PC-3 (cell line): Measurements from ENCODE around the gene RANBP10. TPM values are rescaled to one million over a fixed set of nuclear protein-coding genes. Genes with fewer than 3 reads are reported as not detected.

Experiments
- ATAC-seq: fragments of 200-7000 bp; cut with Tn5 transposase; 2 replicates; pipeline ENCODE4 v1.9.1; 2020; ENCODE audit warnings: mild to moderate bottlenecking, moderate library complexity
- BruUV-seq: library from RNA; stranded (reverse); fragments of 400-500 nt; replicated peaks from 2 replicates; lab custom pipeline; 2021; lab: Mats Ljungman, UMichigan
- CTCF ChIA-PET: fragments of 300-600 bp; sonication (Branson Sonifier 250); formaldehyde crosslinking; loops from one replicate; lab custom pipeline; 2022; ENCODE audit warnings: antibody characterized with exemption; lab: Charles Lee
- POLR2A ChIA-PET: fragments of 300-600 bp; sonication (Branson Sonifier 250); formaldehyde crosslinking; loops from one replicate; lab custom pipeline; 2022; ENCODE audit warnings: antibody characterized with exemption; ENCODE audit not compliant: unreplicated experiment; lab: Charles Lee
- DNase-seq: peaks from one replicate; pipeline ENCODE4 v3.0.0-alpha.2; 2015
- H2AFZ ChIP-seq: fragments of 300-600 bp; sonication (generic); 2 replicates; pipeline ENCODE4 v1.6.0; 2016; ENCODE audit warnings: antibody characterized with exemption, low read length
- H3F3A ChIP-seq: fragments of 300-600 bp; sonication (generic); one replicate; pipeline ENCODE4 v1.6.0; 2017; ENCODE audit warnings: antibody characterized with exemption, low read length, control low read depth, mild to moderate bottlenecking; ENCODE audit not compliant: unreplicated experiment
- H3K27ac ChIP-seq: fragments of 300-600 bp; sonication (generic); 2 replicates; pipeline ENCODE4 v1.5.1; 2016; ENCODE audit warnings: mild to moderate bottlenecking, low read length
- H3K27me3 ChIP-seq: fragments of 300-600 bp; sonication (generic); 2 replicates; pipeline ENCODE4 v1.6.1; 2016; ENCODE audit warnings: low read length, mixed read lengths
- H3K36me3 ChIP-seq: fragments of 300-600 bp; sonication (generic); 2 replicates; pipeline ENCODE4 v1.6.1; 2016; ENCODE audit warnings: low read depth, mixed run types, low read length, mixed read lengths
- H3K4me1 ChIP-seq: fragments of 300-600 bp; sonication (generic); 2 replicates; pipeline ENCODE4 v1.5.1; 2016; ENCODE audit warnings: low read length; ENCODE audit not compliant: insufficient read depth
- H3K4me2 ChIP-seq: fragments of 300-600 bp; sonication (generic); 2 replicates; pipeline ENCODE4 v1.6.0; 2016; ENCODE audit warnings: low read length
- H3K4me3 ChIP-seq: fragments of 300-600 bp; sonication (generic); 2 replicates; pipeline ENCODE4 v1.5.1; 2016; ENCODE audit warnings: mild to moderate bottlenecking, low read length, mixed read lengths
- H3K79me2 ChIP-seq: fragments of 300-600 bp; sonication (generic); 2 replicates; pipeline ENCODE4 v1.6.1; 2017; ENCODE audit warnings: low read length, mixed read lengths
- H3K9ac ChIP-seq: fragments of 300-600 bp; sonication (generic); 2 replicates; pipeline ENCODE4 v1.6.0; 2016; ENCODE audit warnings: mild to moderate bottlenecking, low read length
- H3K9me2 ChIP-seq: fragments of 300-600 bp; sonication (generic); replicated peaks from 2 replicates; pipeline ENCODE4 v1.6.1; 2016; ENCODE audit warnings: mixed run types, low read length, mixed read lengths
- H3K9me3 ChIP-seq: fragments of 300-600 bp; sonication (generic); 2 replicates; pipeline ENCODE4 v1.6.1; 2016; ENCODE audit warnings: low read length, mixed read lengths
- H4K20me1 ChIP-seq: fragments of 300-600 bp; sonication (generic); 2 replicates; pipeline ENCODE4 v1.6.1; 2016; ENCODE audit warnings: low read length, mixed read lengths
- EZH2 ChIP-seq: fragments of 300-600 bp; sonication (generic); IDR thresholded peaks from one replicate; pipeline ENCODE4 v1.6.1; 2017; ENCODE audit warnings: antibody characterized with exemption, mild to moderate bottlenecking, low read length; ENCODE audit not compliant: unreplicated experiment
- EZH2phosphoT487 ChIP-seq: fragments of 300-600 bp; sonication (generic); IDR thresholded peaks from 2 replicates; pipeline ENCODE4 v1.6.1; 2018; ENCODE audit warnings: mild to moderate bottlenecking, antibody characterized with exemption, low read length, borderline replicate concordance
- intact Hi-C: fragments of 100-400 bp; cut with micrococcal nuclease; formaldehyde crosslinking; loops from 2 replicates; pipeline ENCODE4 v1.9.0; 2023
- total RNA-seq: library from RNA; depleted of rRNA; stranded (reverse); fragments of >200 nt; gene quantifications from 2 replicates; pipeline ENCODE4 v1.2.3, GENCODE V29; 2014
- TF ChIP-seq, protein P1 (sequence below): fragments of 300-600 bp; sonication (generic); conservative IDR thresholded peaks from 2 replicates; pipeline ENCODE4 v1.5.1; 2017; ENCODE audit warnings: antibody characterized with exemption, low read depth, mild to moderate bottlenecking, low read length

RANBP10 gene
- total RNA-seq, 1 experiment from 2014 or later, result 5.5 TPM

DNA sequence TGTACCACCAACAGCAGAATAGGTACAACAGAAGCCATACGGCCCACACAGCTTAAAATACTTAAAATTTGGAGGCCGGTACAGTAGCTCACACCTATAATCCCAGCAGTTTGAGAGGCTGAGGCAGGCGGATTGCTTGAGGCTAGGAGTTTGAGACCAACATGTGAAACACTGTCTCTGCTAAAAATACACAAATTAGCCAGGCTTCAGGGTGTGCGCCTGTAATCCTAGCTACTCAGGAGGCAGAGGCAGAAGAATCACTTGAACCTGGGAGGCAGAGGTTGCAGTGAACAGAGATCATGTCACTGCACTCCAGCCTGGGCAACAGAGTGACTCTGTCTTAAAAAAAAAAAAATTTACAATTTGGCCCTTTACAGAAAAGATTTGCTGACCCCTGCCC lies 104.2 kb downstream of the RANBP10 start:
- no peaks in the 10 kb centered on the region for H3K9me3 ChIP-seq
- no peak for TF ChIP-seq EZH2
- TF ChIP-seq, protein P1, sequence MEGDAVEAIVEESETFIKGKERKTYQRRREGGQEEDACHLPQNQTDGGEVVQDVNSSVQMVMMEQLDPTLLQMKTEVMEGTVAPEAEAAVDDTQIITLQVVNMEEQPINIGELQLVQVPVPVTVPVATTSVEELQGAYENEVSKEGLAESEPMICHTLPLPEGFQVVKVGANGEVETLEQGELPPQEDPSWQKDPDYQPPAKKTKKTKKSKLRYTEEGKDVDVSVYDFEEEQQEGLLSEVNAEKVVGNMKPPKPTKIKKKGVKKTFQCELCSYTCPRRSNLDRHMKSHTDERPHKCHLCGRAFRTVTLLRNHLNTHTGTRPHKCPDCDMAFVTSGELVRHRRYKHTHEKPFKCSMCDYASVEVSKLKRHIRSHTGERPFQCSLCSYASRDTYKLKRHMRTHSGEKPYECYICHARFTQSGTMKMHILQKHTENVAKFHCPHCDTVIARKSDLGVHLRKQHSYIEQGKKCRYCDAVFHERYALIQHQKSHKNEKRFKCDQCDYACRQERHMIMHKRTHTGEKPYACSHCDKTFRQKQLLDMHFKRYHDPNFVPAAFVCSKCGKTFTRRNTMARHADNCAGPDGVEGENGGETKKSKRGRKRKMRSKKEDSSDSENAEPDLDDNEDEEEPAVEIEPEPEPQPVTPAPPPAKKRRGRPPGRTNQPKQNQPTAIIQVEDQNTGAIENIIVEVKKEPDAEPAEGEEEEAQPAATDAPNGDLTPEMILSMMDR, result no peak
- TF ChIP-seq EZH2phosphoT487, result no peak
- DNase-seq (no peak), ATAC-seq (no peak)
- peaks cover 8% of the 10 kb centered on the region for H3K4me1 ChIP-seq
- H3K27me3 ChIP-seq, result no peaks in the 10 kb centered on the region
- peaks cover 34% of the 10 kb centered on the region for H3K79me2 ChIP-seq
- BruUV-seq, result no TSS peak
- H3K9me2 ChIP-seq, result no peaks in the 10 kb centered on the region
- no peak overlapping the region for H2AFZ ChIP-seq
- no peak overlapping the region for H3K4me2 ChIP-seq
- H3K9ac ChIP-seq, result no peak overlapping the region
- intact Hi-C loops, result no loop called here
- POLR2A ChIA-PET, result no interaction called here
- no peak overlapping the region for H3K4me3 ChIP-seq
- H3F3A ChIP-seq, result no peaks in the 10 kb centered on the region
- H4K20me1 ChIP-seq, result no peaks in the 10 kb centered on the region
- no peak overlapping the region for H3K27ac ChIP-seq
- H3K36me3 ChIP-seq, result 0 out of 2 replicates have a peak, but pooled peaks cover 3% of the 10 kb centered on the region
- CTCF ChIA-PET, result no interaction called here

DNA sequence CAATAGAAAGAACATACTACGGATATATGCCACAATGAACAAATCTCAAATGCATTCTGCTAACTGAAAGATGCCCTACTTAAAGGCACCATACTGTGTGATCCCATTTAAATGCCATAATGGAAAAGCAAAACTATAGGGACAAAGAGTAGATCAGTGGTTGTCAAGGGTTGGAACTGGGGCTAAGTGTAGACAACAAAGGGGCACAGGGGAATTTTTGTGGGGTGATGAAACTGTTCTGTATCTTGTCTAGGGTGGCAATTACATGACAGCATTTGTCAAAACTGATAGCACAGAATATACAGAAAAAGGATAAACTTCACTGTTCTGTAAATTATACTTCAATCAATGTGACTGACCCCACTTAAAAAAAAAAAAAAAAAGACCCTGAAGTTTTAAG lies 104.9 kb downstream of the RANBP10 start:
- DNase-seq, result no peak
- Histone ChIP-seq H3K4me1 (peaks cover 12% of the 10 kb centered on the region), H3K27me3 (no peaks in the 10 kb centered on the region), H3K36me3 (0 out of 2 replicates have a peak, but pooled peaks cover 3% of the 10 kb centered on the region), H4K20me1 (no peaks in the 10 kb centered on the region), H3K27ac (no peak overlapping the region), H3K9me3 (no peaks in the 10 kb centered on the region), H3K9ac (no peak overlapping the region), H2AFZ (no peak overlapping the region), H3K4me3 (no peak overlapping the region), H3F3A (no peaks in the 10 kb centered on the region), H3K79me2 (peaks cover 31% of the 10 kb centered on the region), H3K4me2 (no peak overlapping the region), H3K9me2 (no peaks in the 10 kb centered on the region)
- intact Hi-C loops, result no loop called here
- no peak for TF ChIP-seq EZH2phosphoT487
- no peak for TF ChIP-seq EZH2
- TF ChIP-seq, protein P1, result no peak
- no peak for ATAC-seq
- POLR2A ChIA-PET, result no interaction called here
- CTCF ChIA-PET, result no interaction called here
- BruUV-seq, result no TSS peak

DNA sequence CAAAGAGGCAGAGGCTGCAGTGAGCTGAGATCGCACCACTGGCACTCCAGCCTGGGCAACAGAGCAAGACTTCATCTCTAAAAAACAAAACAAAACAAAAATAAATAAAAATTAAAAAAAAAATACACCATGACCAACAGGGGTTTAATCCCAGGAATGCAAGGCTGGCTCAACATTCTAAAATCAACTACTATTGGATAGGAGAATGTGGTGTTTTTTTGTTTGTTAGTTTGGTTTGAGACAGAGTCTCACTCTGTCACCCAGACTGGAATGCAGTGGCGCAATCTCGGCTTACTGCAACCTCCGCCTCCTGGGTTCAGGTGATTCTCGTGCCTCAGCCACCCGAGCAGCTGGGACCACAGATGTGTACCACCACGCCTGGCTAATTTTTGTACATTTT lies 107.1 kb downstream of the RANBP10 start:
- TF ChIP-seq, protein P1, result no peak
- TF ChIP-seq EZH2 (no peak), EZH2phosphoT487 (no peak)
- Histone ChIP-seq H3F3A (no peaks in the 10 kb centered on the region), H3K79me2 (peaks cover 21% of the 10 kb centered on the region; the same call in 1 of the 2 replicates), H3K9me2 (no peaks in the 10 kb centered on the region), H4K20me1 (no peaks in the 10 kb centered on the region), H3K4me3 (no peak overlapping the region), H3K9ac (no peak overlapping the region), H3K4me2 (no peak overlapping the region), H3K9me3 (no peaks in the 10 kb centered on the region), H3K4me1 (peaks cover 12% of the 10 kb centered on the region), H3K27me3 (no peaks in the 10 kb centered on the region), H3K36me3 (0 out of 2 replicates have a peak, but pooled peaks cover 3% of the 10 kb centered on the region), H3K27ac (no peak overlapping the region), H2AFZ (no peak overlapping the region)
- DNase-seq, result no peak
- intact Hi-C loops, result no loop called here
- no peak for ATAC-seq
- CTCF ChIA-PET, result no interaction called here
- no TSS peak for BruUV-seq
- POLR2A ChIA-PET, result no interaction called here
